Mucosa of stomach (tissue), 1 donor: ENCODE results near the gene TOMM70.
"Not testable (repeated sequence)": the region's sequence is repeated elsewhere in the genome, so short reads cannot be mapped to it uniquely, and the experiment has no call there.

Experiments
- H3K27me3 ChIP-seq: one replicate; pipeline ENCODE4 v1.7.0; 2013; ENCODE audit warnings: mild to moderate bottlenecking, low read length; ENCODE audit not compliant: control insufficient read depth, insufficient read depth
- H3K36me3 ChIP-seq: one replicate; pipeline ENCODE4 v1.7.0; 2013; ENCODE audit warnings: low read length; ENCODE audit not compliant: control insufficient read depth, insufficient read depth
- H3K4me1 ChIP-seq: one replicate; pipeline ENCODE4 v1.7.0; 2013; ENCODE audit warnings: mild to moderate bottlenecking, low read length; ENCODE audit not compliant: control insufficient read depth, insufficient read depth
- H3K4me3 ChIP-seq: one replicate; pipeline ENCODE4 v1.7.0; 2013; ENCODE audit warnings: low read length
- H3K9ac ChIP-seq: one replicate; pipeline ENCODE4 v1.7.0; 2013; ENCODE audit warnings: mild to moderate bottlenecking, low read length, moderate library complexity
- H3K9me3 ChIP-seq: one replicate; pipeline ENCODE4 v1.7.0; 2013; ENCODE audit warnings: mild to moderate bottlenecking, low read length, moderate library complexity; ENCODE audit not compliant: control insufficient read depth
- donor health status: Pancreatic carcinoma.

The TOMM70 gene

DNA sequence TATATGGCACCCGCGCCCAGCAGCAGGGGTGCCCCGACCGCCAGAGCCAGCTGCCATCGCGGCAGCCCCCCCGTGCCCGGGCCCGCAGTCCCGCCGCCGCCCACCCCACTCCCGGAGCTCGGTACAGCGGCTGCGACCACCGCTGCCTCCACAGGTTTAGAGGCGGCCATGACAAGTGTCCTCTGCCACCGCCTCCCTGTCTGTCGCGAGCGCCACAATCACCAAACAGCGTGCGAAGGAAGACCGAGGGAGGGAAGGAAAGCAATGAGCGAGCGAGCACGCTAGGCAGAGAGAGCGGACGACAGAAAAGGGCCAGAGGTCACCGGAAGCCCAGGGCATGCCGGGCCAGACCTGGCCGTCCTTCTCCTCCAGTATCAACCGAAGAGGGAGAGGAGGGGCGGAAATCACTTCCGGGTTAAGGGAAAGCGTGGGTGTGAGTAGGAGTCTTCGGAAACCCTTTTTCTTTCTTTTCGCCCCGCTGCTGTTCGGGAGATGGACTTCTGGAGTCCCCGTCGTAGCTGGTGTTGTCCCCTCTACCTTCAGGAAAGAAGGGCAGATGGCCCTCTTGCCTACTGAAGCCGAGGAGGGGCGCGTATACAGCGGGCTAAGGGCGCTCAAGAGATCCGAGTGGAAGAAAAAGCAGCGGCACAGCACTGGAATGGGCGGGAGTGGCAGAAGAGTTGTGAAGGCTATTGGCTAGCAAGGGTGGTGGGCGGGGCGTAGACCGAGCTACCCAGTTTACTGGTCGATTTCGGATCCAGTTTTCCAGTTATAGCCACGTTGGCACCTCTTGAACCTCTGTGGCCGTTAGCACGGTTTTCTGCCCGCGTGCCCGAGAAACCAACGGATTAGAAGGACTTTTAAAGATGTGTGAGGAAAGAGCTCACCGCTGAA, at the start of gene TOMM70, which contains the start of gene LNP1:
Gene TOMM70 (minus strand): TSS at position 310 of the 894 bp plus-strand sequence. CDS start 140 bp downstream, at position 170.
Gene LNP1 (plus strand): TSS at position 760 of the 894 bp plus-strand sequence. CDS start 28,191 bp downstream, outside the sequence.
- Histone ChIP-seq H3K4me3 (peak within 1 kb of the TSS; percentile 75), H3K27me3 (no peaks in the 10 kb centered on the region), H3K9me3 (no peaks in the 10 kb centered on the region), H3K4me1 (no peaks in the 10 kb centered on the region), H3K36me3 (no peaks in the 10 kb centered on the region), H3K9ac (peak within 1 kb of the TSS; percentile 82)

DNA sequence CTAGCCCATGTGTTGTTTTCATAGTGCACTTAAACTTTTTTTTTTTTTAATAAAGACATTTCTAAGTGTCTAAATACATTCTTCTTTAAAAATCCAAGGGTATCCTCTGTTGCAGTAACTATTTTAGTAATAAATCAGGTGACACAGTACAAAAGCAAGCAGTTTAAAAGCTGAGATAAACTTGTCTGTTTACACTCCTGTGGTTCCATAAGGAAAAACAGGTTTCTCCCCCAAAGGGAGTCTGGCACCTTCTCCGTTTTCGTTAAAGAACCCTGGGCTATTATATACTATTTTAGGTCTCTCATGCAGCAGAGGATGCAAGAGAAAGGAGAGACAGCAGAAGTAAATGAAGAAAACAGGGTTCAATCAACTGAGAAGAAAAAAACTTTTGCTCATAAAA, 48.3 kb upstream of the TOMM70 start:
- H3K36me3 ChIP-seq = no peaks in the 10 kb centered on the region
- no peaks in the 10 kb centered on the region for H3K27me3 ChIP-seq
- H3K9ac ChIP-seq = no peak overlapping the region
- no peaks in the 10 kb centered on the region for H3K4me1 ChIP-seq
- H3K9me3 ChIP-seq = no peaks in the 10 kb centered on the region
- H3K4me3 ChIP-seq = no peak overlapping the region

DNA sequence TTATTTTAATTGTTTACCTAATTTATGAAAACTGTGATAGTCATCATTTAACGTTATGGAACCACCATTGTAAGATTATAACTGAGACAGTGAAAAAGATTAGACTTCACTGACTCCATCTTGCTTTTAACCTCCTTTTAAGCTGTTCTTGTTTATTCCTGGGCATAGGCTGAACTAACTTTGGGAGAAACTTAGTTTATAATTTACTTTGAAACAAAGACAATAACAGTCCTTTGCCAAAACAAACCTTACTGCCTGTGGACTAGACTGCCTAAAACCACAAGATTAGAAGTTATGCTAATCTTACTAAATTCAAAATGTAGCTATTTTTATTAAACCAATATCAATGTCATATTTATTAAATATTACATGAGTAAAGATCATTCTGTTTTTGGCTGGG, 47.2 kb upstream of the TOMM70 start:
- H3K9ac ChIP-seq = no peak overlapping the region
- no peak overlapping the region for H3K4me3 ChIP-seq
- no peaks in the 10 kb centered on the region for H3K27me3 ChIP-seq
- H3K9me3 ChIP-seq = no peaks in the 10 kb centered on the region
- H3K36me3 ChIP-seq = no peaks in the 10 kb centered on the region
- no peaks in the 10 kb centered on the region for H3K4me1 ChIP-seq

GRCh38 chr3:100447067-100447466, 46.2 kb upstream of the TOMM70 start:
- H3K36me3 ChIP-seq, H3K9me3 ChIP-seq, H3K9ac ChIP-seq, H3K4me1 ChIP-seq, H3K4me3 ChIP-seq, H3K27me3 ChIP-seq: not testable (repeated sequence)

DNA sequence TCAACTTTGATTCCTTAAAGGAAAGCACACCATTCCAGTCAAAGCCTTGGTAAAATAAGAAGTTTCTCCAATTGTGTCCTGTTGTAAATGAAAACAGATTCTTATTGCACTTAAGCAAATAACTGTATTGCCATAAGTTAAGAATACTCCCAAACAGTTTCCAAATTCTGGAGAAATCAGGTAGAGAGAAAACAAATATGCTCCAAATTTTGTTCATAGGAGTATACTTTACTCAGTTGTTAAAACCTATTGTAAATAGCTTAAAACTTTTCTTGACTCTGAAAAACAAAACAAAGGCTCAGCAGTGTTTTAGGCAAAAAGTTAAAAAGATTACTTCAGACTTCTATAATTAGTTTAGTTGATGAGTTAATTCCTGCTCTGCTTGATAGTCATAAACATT, 42.8 kb upstream of the TOMM70 start:
- Histone ChIP-seq H3K27me3 (no peaks in the 10 kb centered on the region), H3K9ac (no peak overlapping the region), H3K9me3 (no peaks in the 10 kb centered on the region), H3K36me3 (no peaks in the 10 kb centered on the region), H3K4me3 (no peak overlapping the region), H3K4me1 (no peaks in the 10 kb centered on the region)

DNA sequence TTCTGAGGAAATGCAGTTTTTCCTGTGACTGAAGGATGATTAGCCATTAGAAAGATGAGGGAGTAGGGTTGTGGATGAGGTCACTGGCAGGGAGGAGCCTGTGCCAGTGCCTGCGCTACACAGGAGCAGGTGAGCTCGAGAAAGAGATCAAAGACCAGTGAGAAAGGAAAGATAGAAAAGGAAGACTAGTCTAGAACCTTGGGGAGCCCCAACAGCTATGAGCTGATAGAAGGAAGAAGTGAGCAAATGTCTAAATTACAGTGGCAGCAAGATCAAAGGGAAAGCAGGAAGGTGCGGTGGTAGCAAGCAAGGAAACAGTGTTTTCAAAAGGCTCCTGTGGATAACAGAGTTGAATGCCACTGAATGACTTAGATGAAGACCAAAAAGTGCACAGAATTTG, 40.0 kb upstream of the TOMM70 start:
- Histone ChIP-seq H3K36me3 (no peaks in the 10 kb centered on the region), H3K27me3 (no peaks in the 10 kb centered on the region)

GRCh38 chr3:100438623-100438974, 37.7 kb upstream of the TOMM70 start:
- Histone ChIP-seq H3K9ac (no peak overlapping the region), H3K4me3 (no peak overlapping the region), H3K27me3 (no peaks in the 10 kb centered on the region), H3K36me3 (no peaks in the 10 kb centered on the region), H3K9me3 (no peaks in the 10 kb centered on the region), H3K4me1 (no peaks in the 10 kb centered on the region)

More for the DNA sequence above, 40.0 kb upstream of the TOMM70 start:
- H3K4me1 ChIP-seq = no peaks in the 10 kb centered on the region
- no peaks in the 10 kb centered on the region for H3K9me3 ChIP-seq
- H3K9ac ChIP-seq = no peak overlapping the region
- no peak overlapping the region for H3K4me3 ChIP-seq

DNA sequence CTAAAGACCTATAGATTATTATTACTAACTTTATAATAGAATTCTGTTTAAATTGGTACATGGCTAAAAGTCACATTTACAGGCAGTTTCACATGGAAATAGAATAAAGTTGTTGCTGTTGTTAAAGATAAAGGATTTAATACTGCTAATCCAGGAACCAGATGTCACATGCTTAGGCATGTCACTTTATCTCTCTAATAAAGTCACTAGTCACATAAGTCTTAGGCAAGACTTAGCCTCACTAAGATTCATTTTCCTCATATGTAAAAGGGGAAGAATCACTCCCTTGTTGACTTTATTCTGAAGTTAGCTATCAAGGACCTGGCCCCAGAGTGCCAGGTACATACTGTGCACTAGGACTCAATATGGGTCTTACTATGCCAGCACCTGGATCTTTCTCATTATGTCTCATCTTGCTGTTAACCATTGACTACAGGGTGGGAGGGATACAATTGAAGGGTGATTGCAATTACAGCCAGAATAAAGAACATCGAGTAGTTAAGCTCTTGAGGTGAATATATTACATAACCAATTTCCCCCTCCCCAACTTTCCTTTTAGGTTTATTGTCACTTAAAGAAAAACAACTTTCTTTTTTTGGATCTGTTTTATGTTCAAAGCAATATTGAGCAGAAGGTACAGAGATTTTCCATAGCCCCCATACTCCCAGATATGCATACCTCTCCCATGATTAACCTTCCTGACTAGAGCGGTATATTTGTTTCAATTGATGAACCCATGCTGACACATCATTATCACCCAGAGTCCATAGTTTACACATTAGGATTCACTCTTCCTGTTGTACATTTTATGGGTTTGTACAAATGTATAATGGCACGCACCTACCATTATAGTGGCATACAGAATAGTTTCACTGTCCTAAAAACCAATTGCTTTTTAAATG, 37.1 kb upstream of the TOMM70 start:
- H3K27me3 ChIP-seq = no peaks in the 10 kb centered on the region
- H3K9me3 ChIP-seq = no peaks in the 10 kb centered on the region
- H3K36me3 ChIP-seq = no peaks in the 10 kb centered on the region
- no peak overlapping the region for H3K4me3 ChIP-seq
- no peak overlapping the region for H3K9ac ChIP-seq
- no peaks in the 10 kb centered on the region for H3K4me1 ChIP-seq

DNA sequence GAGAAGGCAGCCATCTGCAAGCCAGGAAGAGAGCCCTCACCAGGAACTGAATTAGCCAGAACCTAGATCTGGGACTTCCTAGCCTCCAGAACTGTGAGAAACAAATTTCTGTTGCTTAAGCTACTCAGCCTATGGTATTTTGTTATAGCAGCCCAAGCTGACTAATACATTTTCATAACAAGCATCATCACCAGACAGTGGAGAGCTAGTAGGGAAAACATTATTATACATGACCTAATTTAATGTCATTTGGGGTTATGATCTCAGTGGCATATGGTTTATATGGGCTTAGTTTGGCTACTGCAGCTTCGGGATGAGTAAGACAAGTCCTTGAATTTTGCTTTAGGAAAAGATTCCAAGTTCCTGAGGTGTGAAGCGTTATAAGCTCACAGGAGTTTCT, 36.1 kb upstream of the TOMM70 start:
- Histone ChIP-seq H3K27me3 (no peaks in the 10 kb centered on the region), H3K36me3 (no peaks in the 10 kb centered on the region), H3K9ac (no peak overlapping the region), H3K4me1 (no peaks in the 10 kb centered on the region), H3K9me3 (no peaks in the 10 kb centered on the region), H3K4me3 (no peak overlapping the region)

DNA sequence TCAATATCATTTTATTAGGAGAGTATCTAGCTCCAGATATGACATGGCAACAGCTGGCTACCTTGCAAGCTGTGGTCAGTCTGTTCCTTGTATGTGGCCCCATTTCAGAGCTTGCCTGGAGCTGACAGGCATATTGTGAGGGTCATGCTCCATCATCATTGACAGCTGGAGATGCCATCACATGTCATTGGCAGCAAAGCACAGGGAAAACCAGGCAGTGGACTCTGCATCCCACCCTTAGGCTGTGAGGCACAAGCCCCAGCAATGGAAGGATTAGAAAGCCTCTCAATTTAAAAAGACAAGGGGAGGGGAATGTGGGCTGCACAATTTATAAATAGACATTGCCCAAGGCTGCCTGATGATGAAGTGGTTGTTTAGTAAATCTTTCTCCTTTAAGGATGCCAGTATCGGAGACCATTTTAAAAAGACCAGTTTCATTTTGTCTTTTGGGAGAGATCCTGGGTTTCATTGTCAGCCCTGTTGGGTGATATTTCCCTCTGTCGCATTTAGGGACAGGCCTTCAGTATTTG, 28.4 kb upstream of the TOMM70 start:
- Histone ChIP-seq H3K9ac (no peak overlapping the region), H3K4me3 (no peak overlapping the region), H3K4me1 (no peaks in the 10 kb centered on the region), H3K27me3 (no peaks in the 10 kb centered on the region), H3K9me3 (no peaks in the 10 kb centered on the region), H3K36me3 (no peaks in the 10 kb centered on the region)

- H3K9me3 ChIP-seq = no peaks in the 10 kb centered on the region
- no peaks in the 10 kb centered on the region for H3K4me1 ChIP-seq
- no peak overlapping the region for H3K9ac ChIP-seq
- H3K27me3 ChIP-seq = no peaks in the 10 kb centered on the region
- no peak overlapping the region for H3K4me3 ChIP-seq
- no peaks in the 10 kb centered on the region for H3K36me3 ChIP-seq
Observed at GRCh38 chr3:100427699-100428098, 26.8 kb upstream of the TOMM70 start.
